Measurements from ENCODE around the gene DLGAP1. TPM values are rescaled to one million over a fixed set of nuclear protein-coding genes. Genes with fewer than 3 reads are reported as not detected.

Gene DLGAP1
- total and polyA plus RNA-seq, 4 donors = 16.5 to 30.7 (median 29.7) TPM

DNA sequence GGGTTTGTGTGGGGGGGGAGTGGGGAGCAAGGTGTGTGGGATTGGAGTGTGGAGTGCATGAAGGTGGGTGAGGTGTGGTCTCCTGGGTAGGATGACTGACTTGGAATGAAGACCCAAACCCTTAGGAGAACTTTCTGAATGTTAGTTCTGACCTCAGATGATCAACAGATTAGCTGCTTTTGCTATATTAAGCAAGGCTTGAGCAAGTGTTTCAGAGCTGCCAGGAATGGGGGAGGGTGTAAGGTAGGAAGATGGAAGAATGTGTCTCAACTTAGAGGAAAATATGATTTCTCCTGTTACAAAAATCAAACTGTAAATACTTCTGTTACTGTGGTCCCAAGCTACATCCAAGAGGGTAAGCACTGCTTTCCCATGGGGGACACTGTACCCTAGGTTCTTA lies 731.6 kb downstream of the DLGAP1 start:
- H3K4me3 ChIP-seq (ENCODE audit: low read depth, low read length) = no peak overlapping the region
- H3K27ac ChIP-seq (ENCODE audit: low read depth, low read length) = no peak overlapping the region
- H3K27me3 ChIP-seq (ENCODE audit: control insufficient read depth, insufficient read depth, low read length) = no peaks in the 10 kb centered on the region
- no peak for DNase-seq (ENCODE audit: low read depth in 4 of 6, low spot score in 6 of 6)
- no peaks in the 10 kb centered on the region for H3K9me3 ChIP-seq (ENCODE audit: control insufficient read depth, insufficient read depth, low read length)
- H3K36me3 ChIP-seq (ENCODE audit: control insufficient read depth, insufficient read depth, low read length) = peaks cover under 1% of the 10 kb centered on the region
- no peaks in the 10 kb centered on the region for H3K4me1 ChIP-seq (ENCODE audit: control insufficient read depth, insufficient read depth, low read length)

DNA sequence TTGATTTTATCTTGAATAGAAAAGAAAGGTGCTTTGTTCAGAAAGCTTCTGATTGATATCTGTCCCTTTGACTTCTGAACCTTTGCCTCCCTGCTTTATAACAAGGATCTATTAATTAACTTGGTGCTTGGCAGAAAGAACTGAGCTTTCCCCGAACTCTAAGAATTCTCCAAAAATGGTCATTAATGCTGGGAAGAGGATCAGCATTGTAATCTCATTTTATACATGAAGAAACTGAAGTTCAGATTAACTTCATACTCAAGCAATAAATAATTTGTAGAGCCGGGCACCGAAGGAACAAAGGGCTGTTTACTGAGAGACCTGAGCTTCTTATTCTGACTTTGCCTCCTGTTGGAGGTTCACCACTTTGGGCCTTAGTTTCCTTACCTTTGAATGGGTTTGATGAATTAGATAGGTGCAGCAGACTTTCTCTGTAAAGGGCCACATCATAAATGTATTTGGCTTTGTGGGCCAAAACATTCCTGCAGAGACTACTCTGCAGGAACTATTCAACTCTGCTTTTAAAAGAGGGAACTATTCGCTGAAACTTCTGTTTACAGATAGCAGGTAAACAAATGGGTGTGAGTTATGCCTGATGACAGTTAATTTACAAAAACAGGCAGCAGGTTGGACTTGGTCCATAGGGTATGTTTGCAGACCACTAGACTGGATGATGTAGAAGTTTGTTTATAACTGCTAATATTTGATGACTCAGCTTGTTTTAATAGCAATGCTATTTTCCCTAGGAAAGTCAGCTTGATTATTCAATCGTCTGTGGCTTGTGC lies 732.3 kb downstream of the DLGAP1 start:
- Histone ChIP-seq H3K9me3 (ENCODE audit: control insufficient read depth, insufficient read depth, low read length) (no peaks in the 10 kb centered on the region), H3K27ac (ENCODE audit: low read depth, low read length) (no peak overlapping the region), H3K36me3 (ENCODE audit: control insufficient read depth, insufficient read depth, low read length) (no peaks in the 10 kb centered on the region), H3K27me3 (ENCODE audit: control insufficient read depth, insufficient read depth, low read length) (no peaks in the 10 kb centered on the region), H3K4me1 (ENCODE audit: control insufficient read depth, insufficient read depth, low read length) (no peaks in the 10 kb centered on the region), H3K4me3 (ENCODE audit: low read depth, low read length) (no peak overlapping the region)
- WGBS (ENCODE audit: insufficient coverage) = 20% methylated on average over 1 of the region's 5 CpGs
- no peak for DNase-seq (ENCODE audit: low read depth in 4 of 6, low spot score in 6 of 6)

DNA sequence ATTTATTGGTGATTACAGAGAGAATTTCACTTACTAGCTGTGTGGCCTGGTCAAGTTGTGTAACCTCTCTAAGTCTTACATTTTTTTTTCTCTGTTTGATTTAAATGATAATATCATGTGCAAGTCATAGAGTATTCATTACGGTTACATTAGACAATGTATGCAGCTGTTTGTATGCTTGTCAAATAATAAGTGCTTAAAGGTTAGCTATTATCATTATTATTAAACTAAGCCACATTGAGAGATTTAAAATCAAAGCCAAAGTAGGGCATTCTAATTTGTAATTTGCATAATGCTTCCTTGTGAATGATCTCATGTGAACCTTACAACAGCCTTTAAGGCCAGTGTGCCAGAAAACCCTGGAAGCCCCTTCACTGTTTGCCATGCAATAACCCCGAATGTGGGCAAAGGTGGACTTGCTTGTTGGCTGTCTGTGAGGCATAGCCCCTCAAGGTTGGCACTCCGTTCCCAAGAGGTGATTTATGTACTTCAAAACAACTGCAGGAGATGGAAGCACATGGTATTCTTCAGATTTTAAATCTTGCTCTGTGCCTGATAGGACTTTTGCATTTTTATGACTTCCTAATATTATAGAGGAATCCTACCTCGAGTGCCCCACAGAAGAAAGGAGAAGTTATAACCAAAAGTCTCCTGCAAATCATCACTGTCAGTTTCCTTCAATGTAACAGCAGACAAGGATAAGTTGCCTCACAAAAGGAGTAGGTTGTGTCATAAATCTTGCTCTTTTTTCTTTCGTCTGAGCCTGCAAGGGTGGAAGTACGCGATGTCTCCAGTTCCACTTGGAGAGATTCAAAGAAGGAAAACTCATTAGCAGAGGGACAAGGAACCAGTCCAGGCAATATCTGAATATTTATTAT lies 733.1 kb downstream of the DLGAP1 start:
- peak in 2 of 6 donors; percentile 31 to 54 for DNase-seq (ENCODE audit: low read depth in 4 of 6, low spot score in 6 of 6)
- H3K4me3 ChIP-seq (ENCODE audit: low read depth, low read length) = no peak overlapping the region
- H3K4me1 ChIP-seq (ENCODE audit: control insufficient read depth, insufficient read depth, low read length) = no peaks in the 10 kb centered on the region
- no peak overlapping the region for H3K27ac ChIP-seq (ENCODE audit: low read depth, low read length)
- 17% methylated on average over 1 of the region's 7 CpGs for WGBS (ENCODE audit: insufficient coverage)
- no peaks in the 10 kb centered on the region for H3K36me3 ChIP-seq (ENCODE audit: control insufficient read depth, insufficient read depth, low read length)
- no peaks in the 10 kb centered on the region for H3K9me3 ChIP-seq (ENCODE audit: control insufficient read depth, insufficient read depth, low read length)
- no peaks in the 10 kb centered on the region for H3K27me3 ChIP-seq (ENCODE audit: control insufficient read depth, insufficient read depth, low read length)

DNA sequence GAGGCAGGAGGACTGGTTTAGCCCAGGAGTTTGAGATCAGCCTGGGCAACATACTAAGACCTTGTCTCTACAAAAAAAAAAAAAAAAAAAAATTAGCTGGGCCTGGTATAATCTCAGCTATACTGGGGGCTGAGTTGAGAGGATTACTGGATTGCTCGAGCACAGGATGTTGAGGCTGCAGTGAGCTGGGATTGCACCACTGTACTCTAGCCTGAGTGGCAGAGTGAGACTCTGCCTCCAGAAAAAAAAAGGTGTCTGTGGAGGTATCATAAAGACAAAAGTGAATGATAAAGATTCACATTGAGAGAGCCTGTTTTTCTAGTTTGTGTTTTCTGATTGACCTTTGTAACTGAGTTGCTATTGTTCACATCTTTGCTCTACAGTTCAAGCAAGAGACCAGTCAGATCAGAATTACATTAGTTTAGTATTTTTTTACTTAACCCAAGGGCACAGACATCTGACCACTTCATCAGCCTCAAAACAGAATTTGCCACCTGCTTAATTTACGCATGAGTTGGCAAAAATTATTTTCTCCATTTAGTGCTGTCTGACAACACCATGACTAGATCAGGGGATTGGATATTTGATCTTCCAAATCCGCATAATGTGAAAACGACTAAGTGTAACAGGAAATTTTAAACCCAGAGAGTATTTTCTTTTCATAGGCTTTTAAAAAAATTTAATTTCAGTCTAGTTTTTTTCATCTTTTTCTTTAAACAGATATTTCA lies 734.1 kb downstream of the DLGAP1 start:
- 78% methylated on average over 1 of the region's 4 CpGs for WGBS (ENCODE audit: insufficient coverage)
- Histone ChIP-seq H3K36me3 (ENCODE audit: control insufficient read depth, insufficient read depth, low read length) (no peaks in the 10 kb centered on the region), H3K4me1 (ENCODE audit: control insufficient read depth, insufficient read depth, low read length) (no peaks in the 10 kb centered on the region), H3K9me3 (ENCODE audit: control insufficient read depth, insufficient read depth, low read length) (no peaks in the 10 kb centered on the region), H3K4me3 (ENCODE audit: low read depth, low read length) (no peak overlapping the region), H3K27me3 (ENCODE audit: control insufficient read depth, insufficient read depth, low read length) (no peaks in the 10 kb centered on the region), H3K27ac (ENCODE audit: low read depth, low read length) (no peak overlapping the region)
- DNase-seq (ENCODE audit: low read depth in 4 of 6, low spot score in 6 of 6) = no peak

DNA sequence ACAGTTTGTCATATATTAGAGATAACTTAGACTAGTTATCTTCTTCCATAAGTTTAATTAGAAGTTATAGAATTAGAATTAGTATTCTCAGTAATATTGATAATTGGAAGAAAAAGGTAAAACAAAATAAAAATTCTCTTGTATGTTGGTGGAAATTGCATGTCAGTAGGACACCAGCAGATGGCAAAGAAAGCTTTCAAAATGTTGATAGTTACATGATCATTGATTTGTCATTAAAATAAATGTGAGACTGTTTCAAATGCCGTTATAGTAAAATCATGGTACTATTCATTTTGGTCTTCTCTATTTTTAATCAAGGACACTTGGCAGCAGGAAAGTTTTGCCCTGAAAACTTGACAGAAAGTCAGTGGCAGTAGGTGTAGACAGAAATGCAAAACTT lies 734.9 kb downstream of the DLGAP1 start:
- WGBS (ENCODE audit: insufficient coverage) = no CpG with 5 or more reads among the region's 1 CpG
- Histone ChIP-seq H3K36me3 (ENCODE audit: control insufficient read depth, insufficient read depth, low read length) (no peaks in the 10 kb centered on the region), H3K4me3 (ENCODE audit: low read depth, low read length) (no peak overlapping the region), H3K4me1 (ENCODE audit: control insufficient read depth, insufficient read depth, low read length) (no peaks in the 10 kb centered on the region), H3K9me3 (ENCODE audit: control insufficient read depth, insufficient read depth, low read length) (no peaks in the 10 kb centered on the region), H3K27me3 (ENCODE audit: control insufficient read depth, insufficient read depth, low read length) (no peaks in the 10 kb centered on the region), H3K27ac (ENCODE audit: low read depth, low read length) (no peak overlapping the region)
- no peak for DNase-seq (ENCODE audit: low read depth in 4 of 6, low spot score in 6 of 6)

DNA sequence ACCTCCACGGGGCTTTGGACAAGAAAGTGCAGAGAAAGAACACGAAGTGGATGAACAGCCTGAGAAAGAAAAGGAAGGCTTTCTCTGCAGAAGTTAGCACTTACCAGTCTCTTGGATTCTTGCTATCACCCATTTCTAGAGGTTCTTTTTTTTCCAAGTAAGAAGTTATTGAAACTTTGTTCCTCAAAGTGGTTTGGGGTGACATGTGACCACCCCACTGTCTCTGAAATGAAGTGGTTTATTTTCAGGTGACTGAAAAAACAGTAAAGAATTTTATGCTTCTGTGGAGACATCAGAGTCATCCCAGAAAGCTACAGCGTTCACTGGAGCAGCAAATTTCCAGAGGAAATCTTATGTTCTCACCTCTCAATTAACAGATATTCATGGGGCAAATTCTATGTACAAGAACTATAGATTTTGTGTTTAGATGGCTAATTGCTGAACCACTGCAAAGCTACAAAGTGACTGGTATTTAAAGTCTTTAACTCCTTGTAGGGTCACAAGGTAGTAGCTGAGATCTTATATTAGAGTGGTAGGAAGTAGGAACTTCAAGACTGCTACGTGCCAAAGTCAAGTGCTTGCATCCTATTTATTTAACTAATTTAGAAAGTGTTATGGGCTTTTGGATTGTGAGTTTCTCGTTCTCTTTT lies 737.6 kb downstream of the DLGAP1 start:
- no CpG with 5 or more reads among the region's 5 CpGs for WGBS (ENCODE audit: insufficient coverage)
- Histone ChIP-seq H3K9me3 (ENCODE audit: control insufficient read depth, insufficient read depth, low read length) (no peaks in the 10 kb centered on the region), H3K27me3 (ENCODE audit: control insufficient read depth, insufficient read depth, low read length) (no peaks in the 10 kb centered on the region), H3K36me3 (ENCODE audit: control insufficient read depth, insufficient read depth, low read length) (no peaks in the 10 kb centered on the region), H3K4me1 (ENCODE audit: control insufficient read depth, insufficient read depth, low read length) (no peaks in the 10 kb centered on the region), H3K4me3 (ENCODE audit: low read depth, low read length) (no peak overlapping the region), H3K27ac (ENCODE audit: low read depth, low read length) (no peak overlapping the region)
- no peak for DNase-seq (ENCODE audit: low read depth in 4 of 6, low spot score in 6 of 6)

DNA sequence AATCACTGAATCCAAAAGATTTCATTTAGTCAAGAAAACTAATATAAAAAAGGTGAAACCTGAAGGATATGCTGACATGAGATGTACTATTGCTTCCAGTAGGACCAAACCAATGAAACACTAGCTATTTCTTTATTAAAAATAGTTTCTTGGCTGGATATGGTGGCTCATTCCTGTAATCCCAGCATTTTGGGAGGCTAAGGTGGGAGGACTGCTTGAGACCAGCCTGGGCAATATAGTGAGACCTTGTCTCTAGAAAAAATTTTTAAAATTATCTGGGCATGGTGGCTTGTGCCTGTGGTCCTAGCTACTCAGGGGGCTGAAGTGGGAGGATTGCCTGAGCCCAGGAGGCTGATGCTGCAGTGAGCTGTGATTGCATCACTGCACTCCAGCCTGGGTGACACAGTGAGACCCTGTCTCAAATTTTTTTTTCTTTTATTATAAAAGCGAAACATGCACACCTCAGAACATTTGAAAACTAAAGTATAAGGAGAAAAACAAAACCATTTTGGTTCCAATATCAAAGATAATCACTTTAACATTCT lies 738.9 kb downstream of the DLGAP1 start:
- no peak overlapping the region for H3K27ac ChIP-seq (ENCODE audit: low read depth, low read length)
- H3K27me3 ChIP-seq (ENCODE audit: control insufficient read depth, insufficient read depth, low read length) = no peaks in the 10 kb centered on the region
- WGBS (ENCODE audit: insufficient coverage) = no CpG with 5 or more reads among the region's 1 CpG
- no peaks in the 10 kb centered on the region for H3K4me1 ChIP-seq (ENCODE audit: control insufficient read depth, insufficient read depth, low read length)
- no peaks in the 10 kb centered on the region for H3K9me3 ChIP-seq (ENCODE audit: control insufficient read depth, insufficient read depth, low read length)
- H3K4me3 ChIP-seq (ENCODE audit: low read depth, low read length) = no peak overlapping the region
- DNase-seq (ENCODE audit: low read depth in 4 of 6, low spot score in 6 of 6) = no peak
- H3K36me3 ChIP-seq (ENCODE audit: control insufficient read depth, insufficient read depth, low read length) = no peaks in the 10 kb centered on the region

DNA sequence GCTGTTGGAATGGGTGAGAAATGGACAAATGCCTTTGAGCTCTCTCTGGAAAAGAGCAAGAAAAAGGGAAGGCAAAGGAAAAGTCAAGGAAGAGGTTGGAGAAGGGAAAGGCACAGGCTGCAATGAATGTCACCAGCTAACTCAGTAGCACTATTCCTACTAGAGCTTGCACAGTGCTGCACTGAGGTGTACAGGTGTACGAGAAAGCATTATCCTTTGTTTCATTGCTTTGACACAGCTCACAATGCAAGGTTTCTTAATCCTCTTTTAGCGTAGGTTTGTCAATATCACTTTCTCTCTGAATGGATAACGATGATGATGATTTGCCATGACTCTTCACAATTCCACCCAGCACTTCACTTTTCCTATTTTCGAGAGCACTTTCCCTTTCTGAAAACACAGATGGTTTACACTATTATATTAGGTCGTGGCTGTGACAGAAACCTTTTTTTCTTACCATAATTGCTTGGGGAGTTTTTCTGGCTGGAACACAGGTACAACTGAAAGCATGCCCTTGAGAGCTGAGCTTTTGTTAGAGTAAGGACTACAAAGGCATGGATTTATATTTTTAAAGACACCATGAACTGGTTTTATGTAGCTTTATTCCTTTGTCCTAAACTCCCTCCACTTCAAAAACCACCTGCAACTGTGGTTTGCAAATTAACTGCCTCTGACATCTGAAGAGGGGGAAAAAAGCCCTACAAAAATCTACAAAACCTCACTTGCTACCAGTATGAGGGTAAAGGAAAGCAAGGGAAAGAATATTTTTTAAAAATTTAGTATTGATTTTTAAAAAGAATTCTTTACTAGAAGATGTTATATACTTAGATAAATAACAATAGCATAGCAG lies 739.7 kb downstream of the DLGAP1 start:
- H3K27me3 ChIP-seq (ENCODE audit: control insufficient read depth, insufficient read depth, low read length) = no peaks in the 10 kb centered on the region
- H3K36me3 ChIP-seq (ENCODE audit: control insufficient read depth, insufficient read depth, low read length) = no peaks in the 10 kb centered on the region
- H3K9me3 ChIP-seq (ENCODE audit: control insufficient read depth, insufficient read depth, low read length) = no peaks in the 10 kb centered on the region
- peaks cover 4% of the 10 kb centered on the region for H3K4me1 ChIP-seq (ENCODE audit: control insufficient read depth, insufficient read depth, low read length)
- no peak for DNase-seq (ENCODE audit: low read depth in 4 of 6, low spot score in 6 of 6)
- H3K27ac ChIP-seq (ENCODE audit: low read depth, low read length) = no peak overlapping the region
- WGBS (ENCODE audit: insufficient coverage) = no CpG with 5 or more reads among the region's 5 CpGs
- no peak overlapping the region for H3K4me3 ChIP-seq (ENCODE audit: low read depth, low read length)

Data from spinal cord (tissue), 10 donors.